C4-2B (cell line): ENCODE measurements around the gene NEK3.

Source experiments
- CTCF ChIP-seq: fragments of 450-650 bp; conservative IDR thresholded peaks from 2 replicates; pipeline ENCODE4 v1.5.1; 2017; ENCODE audit warnings: mild to moderate bottlenecking
- ZFX ChIP-seq: fragments of 450-650 bp; IDR thresholded peaks from 2 replicates; pipeline ENCODE4 v1.6.1; 2017

GRCh38 chr13:52156724-52157261, 2.6 kb downstream of the NEK3 start:
- no peak for TF ChIP-seq CTCF
- no peak for TF ChIP-seq ZFX
